ENCODE measurements around the gene TXK.
A peak's percentile ranks its signal among the peaks of the same experiment; 100 is the strongest.

Gene TXK

DNA sequence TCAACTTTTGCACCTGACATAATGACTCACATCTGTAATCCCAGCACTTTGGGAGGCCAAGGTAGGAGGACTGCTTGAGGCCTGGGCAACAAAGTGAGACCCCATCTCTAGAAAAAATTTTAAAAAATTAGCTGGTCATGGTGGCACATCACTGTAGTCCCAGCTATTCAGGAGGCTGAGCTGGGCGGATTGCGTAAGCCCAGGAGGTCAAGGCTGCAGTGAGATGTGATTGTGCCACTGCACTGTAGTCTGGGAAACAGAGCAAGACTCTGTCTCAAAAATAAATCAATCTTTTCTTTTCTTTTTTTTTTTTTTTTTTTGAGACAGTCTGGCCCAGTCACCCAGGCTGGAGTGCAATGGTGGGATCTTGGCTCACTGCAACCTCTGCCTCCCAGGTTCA lies 65.0 kb downstream of the TXK start:
- no peak for DNase-seq
- intact Hi-C loops (cut with DNase I) = no loop called here

- intact Hi-C loops (cut with DNase I) = no loop called here
- no peak for DNase-seq
Measured at GRCh38 chr4:48068182-48068581, 65.9 kb downstream of the TXK start.

DNA sequence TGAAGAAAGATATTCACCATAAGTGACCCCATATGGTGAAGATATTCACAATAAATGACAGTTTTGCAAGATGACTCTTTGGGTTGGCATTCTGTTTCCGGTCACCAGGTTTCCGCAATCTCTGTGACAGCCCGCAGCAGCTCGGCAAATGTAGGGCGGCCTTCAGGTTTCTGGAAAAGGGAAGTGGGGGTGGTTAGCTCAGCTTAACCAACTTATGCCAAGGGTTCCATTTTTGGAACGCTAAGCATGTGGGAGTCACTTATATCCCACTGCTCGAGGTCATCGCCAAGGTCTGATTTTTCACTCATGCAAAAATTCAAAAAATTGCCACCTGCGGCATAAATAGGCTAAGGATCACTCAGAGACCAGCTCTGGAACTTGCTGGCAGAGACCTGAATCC lies 66.5 kb downstream of the TXK start:
- intact Hi-C loops (cut with DNase I) = no loop called here
- DNase-seq = no peak

GRCh38 chr4:48065587-48066052 lies 68.4 kb downstream of the TXK start:
- intact Hi-C loops (cut with DNase I) = no loop called here
- DNase-seq = no peak

DNA sequence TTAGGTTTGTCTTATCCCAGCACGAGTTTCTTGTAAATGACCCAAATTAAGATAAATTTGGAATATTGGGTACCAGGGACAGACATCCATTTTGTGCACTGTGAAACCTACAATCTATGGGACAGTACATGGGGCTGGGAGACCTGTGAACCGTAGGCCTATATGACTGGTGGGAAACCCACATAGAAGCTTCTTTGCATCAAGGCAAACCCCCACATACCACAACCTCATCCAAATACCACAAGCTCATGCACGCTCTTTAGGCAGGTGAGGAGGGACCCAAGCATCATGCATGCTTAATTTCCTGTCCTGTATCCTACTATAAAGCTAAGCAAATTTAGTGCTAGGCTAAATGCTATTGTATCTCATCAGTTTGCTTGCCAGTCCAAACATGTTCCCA lies 69.7 kb downstream of the TXK start:
- intact Hi-C loops (cut with DNase I) = no loop called here
- no peak for DNase-seq

GRCh38 chr4:48058617-48059530 lies 75.2 kb downstream of the TXK start:
- intact Hi-C loops (cut with DNase I) = no loop called here
- no peak for DNase-seq

DNA sequence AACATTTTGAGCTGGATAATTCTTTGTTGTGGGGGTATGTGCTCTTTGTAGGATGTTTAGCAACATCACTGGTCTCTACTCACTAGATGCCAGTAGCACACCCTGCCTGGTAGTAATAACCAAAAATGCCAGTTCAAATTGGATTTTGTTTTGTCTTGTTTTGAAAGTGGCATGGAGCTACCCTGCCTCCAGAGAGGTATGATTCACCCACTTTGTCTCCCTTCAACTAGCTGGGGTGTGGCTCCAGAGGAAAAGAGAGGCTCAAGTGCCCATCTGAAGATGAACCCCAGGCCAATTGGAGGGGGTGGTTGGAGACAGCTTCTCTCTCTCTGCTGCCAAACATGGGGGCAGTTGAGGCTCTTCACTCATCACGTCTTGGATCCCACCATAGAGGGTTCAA lies 83.0 kb downstream of the TXK start:
- intact Hi-C loops (cut with DNase I) = no loop called here
- DNase-seq = no peak

DNA sequence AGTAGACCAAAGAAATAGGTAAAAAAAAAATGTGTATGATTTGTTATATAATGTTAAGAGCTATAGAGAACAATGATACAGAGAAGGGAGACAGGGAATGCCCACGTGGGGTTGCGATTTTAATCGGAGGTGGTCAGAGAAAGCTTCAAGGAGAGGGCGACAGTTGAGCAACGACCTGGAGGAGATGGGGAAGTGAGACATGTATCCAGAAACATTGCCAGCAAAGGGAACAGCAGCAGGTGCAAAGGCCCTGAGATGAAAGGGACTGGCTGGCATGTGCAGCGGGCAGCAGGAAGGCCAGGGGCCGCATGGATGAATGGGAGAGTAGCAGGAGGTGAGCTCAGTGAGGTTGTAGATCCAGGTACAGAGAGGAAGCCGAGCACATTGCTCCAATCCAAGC lies 84.6 kb downstream of the TXK start:
- DNase-seq = no peak
- intact Hi-C loops (cut with DNase I) = no loop called here

DNA sequence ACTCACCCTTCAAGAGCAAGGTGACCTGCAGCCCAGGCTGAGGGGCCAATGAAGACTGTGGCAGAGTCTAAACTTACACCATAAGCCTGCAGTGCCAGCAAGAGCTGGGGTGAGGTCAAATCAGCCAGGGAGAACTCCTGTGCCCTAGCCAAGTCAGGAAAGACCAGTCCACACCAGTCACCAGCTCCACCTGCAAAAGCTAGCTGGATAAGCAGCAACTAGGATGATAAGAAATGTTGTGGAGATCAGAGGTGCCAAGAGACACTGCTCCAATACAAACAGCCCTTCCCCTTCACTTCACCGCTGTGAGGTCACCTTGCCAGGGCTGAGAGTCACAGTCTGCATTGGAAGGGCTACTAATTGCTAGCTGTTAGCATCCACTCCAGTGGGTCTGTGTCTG lies 86.2 kb downstream of the TXK start:
- intact Hi-C loops (cut with DNase I) = no loop called here
- DNase-seq = no peak

- DNase-seq = peak in 1 of 42 donors; percentile 2
- intact Hi-C loops (cut with DNase I) = no loop called here
Measured at GRCh38 chr4:48047421-48047844, 86.6 kb downstream of the TXK start.

- no peak for DNase-seq
- intact Hi-C loops (cut with DNase I) = no loop called here
Measured at GRCh38 chr4:48046059-48046458, 88.0 kb downstream of the TXK start.

- DNase-seq = no peak
- intact Hi-C loops (cut with DNase I) = no loop called here
Measured at GRCh38 chr4:48044298-48044697, 89.8 kb downstream of the TXK start.

GRCh38 chr4:48043504-48043903 lies 90.5 kb downstream of the TXK start:
- DNase-seq = no peak

DNA sequence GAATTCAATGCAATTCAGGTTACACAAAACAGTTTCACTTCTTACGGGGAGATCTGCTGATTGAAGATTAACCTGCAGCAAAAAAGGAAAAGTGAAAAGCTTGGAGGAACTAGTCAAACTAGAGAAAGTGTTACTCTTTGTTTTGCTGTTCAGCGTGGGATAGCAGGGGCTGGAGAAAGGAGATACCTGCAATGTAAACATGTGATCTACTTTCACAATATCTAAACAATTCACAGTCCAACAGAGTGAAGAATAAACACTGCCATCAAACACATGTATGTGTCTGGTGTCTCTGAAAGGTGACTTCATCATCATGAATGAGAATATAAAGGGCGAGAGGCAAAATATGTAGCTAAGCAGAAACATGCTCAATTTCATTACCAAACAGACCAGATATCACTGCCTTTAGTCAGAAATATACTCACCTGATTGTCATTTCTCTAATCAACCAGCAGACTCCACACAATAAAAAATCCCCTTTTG lies 91.0 kb downstream of the TXK start:
- intact Hi-C loops (cut with DNase I) = no loop called here
- no peak for DNase-seq

More at GRCh38 chr4:48043504-48043903, 90.5 kb downstream of the TXK start:
- intact Hi-C loops (cut with DNase I) = no loop called here

GRCh38 chr4:48041535-48042137 lies 92.4 kb downstream of the TXK start:
- intact Hi-C loops (cut with DNase I) = no loop called here
- DNase-seq = no peak

DNA sequence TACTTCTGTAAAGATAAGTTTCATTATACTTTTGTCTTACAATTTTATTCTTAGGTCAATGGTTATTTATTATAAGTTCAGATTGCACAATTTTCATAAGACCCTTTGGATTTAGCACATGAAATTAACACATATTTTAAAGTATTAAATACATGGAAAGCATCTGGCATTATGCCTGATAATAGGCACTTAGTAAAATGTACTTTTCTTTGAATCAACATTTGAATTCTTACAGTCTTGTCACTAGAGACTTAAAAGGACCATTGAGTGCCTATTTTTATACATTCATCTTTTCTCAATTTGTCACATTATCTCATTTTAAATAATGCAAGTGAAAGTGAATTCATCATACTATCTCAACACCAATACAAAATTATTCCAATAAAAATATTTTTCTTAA lies 94.5 kb downstream of the TXK start:
- DNase-seq = no peak
- intact Hi-C loops (cut with DNase I) = no loop called here

GRCh38 chr4:48038666-48039065 lies 95.4 kb downstream of the TXK start:
- intact Hi-C loops (cut with DNase I) = no loop called here
- no peak for DNase-seq

DNA sequence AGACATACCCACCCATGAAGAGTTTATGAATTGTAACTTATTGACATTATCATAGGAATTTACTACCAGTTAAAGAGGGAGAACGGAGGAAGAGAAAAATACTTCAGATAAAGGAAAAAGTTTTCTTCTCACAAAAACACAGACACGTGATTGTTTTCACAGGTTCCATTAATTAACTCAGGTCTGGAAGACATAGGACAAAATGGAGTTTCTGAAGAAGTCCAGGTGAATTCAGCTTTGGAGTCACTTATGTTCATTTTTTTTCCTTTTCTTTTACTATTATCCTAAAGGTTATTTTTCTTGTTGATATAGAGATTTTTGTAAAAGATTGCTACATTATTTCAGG lies 97.0 kb downstream of the TXK start:
- no peak for DNase-seq

GRCh38 chr4:48035952-48036351 lies 98.1 kb downstream of the TXK start:
- no peak for DNase-seq
- intact Hi-C loops (cut with DNase I) = no loop called here

More for the DNA sequence above, 97.0 kb downstream of the TXK start:
- intact Hi-C loops (cut with DNase I) = no loop called here

DNA sequence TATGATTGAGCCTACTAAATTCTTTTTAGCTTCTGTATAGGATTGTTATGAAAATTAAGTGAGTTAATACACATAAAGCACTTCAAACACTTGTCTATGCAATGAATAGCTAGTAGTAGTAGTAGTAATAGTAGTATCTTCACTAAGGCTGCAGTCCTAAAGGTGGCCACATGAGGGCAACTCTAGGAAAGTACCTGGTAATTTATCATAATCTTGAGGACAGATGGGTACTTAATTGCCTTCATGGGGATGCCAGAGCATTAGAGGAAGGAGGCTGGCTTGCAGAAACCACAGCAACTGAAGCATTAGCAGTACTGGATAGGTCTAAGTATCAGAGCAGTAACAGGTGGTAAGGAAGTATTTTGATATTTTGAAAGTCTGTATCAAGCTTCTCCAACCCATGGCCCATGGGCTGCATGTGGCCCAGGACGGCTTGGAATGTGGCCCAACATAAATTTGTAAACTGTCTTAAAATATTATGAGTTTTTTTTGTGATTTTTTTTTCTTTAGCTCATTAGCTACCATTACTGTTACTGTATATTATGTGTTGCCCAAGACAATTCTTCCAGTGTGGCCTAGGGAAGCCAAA lies 100.1 kb downstream of the TXK start:
- DNase-seq = peak in 1 of 42 donors; percentile 47

More for the DNA sequence above, 100.1 kb downstream of the TXK start:
- intact Hi-C loops (cut with DNase I) = no loop called here
